Lower lobe of right lung (tissue), 2 donors: ENCODE measurements around the gene MAPT. TPM values are rescaled to one million over a fixed set of nuclear protein-coding genes. Genes with fewer than 3 reads are reported as not detected.
"Not testable (repeated sequence)": the region's sequence is repeated elsewhere in the genome, so short reads cannot be mapped to it uniquely, and the experiment has no call there.

Source experiments
- ATAC-seq, 2 donors: fragments of 200-7000 bp; cut with Tn5 transposase; one replicate each; pipeline ENCODE4 v1.9.1; 2020 to 2022; ENCODE audit warnings: mild to moderate bottlenecking in 2 of 2, moderate library complexity in 2 of 2
- DNase-seq: peaks from one replicate; pipeline ENCODE4 v3.0.0-alpha.2; 2020
- H3K27ac ChIP-seq: fragments of 200-600 bp; one replicate; pipeline ENCODE4 v1.8.0; 2022
- H3K27me3 ChIP-seq: fragments of 200-600 bp; one replicate; pipeline ENCODE4 v1.8.0; 2022; ENCODE audit warnings: low read depth
- H3K36me3 ChIP-seq: fragments of 200-600 bp; one replicate; pipeline ENCODE4 v1.8.0; 2022; ENCODE audit warnings: mild to moderate bottlenecking
- H3K4me1 ChIP-seq: fragments of 200-600 bp; one replicate; pipeline ENCODE4 v1.8.0; 2022
- H3K4me3 ChIP-seq: fragments of 200-600 bp; one replicate; pipeline ENCODE4 v1.8.0; 2022; ENCODE audit warnings: mild to moderate bottlenecking
- H3K9me3 ChIP-seq: fragments of 200-600 bp; one replicate; pipeline ENCODE4 v1.8.0; 2022
- intact Hi-C: fragments of 100-400 bp; cut with DNase I; formaldehyde crosslinking; loops from one replicate; pipeline ENCODE4 v1.11.0; 2022
- total RNA-seq: library from RNA; stranded (reverse); fragmentation: NEBNext Ultra II Directional; extraction: Animal tissue kit (Norgen Biotek cat#: 25700); gene quantifications from one replicate; pipeline ENCODE4 v1.2.1, GENCODE V29; 2021
- TF ChIP-seq, protein P1 (sequence below): fragments of 200-600 bp; IDR thresholded peaks from one replicate; pipeline ENCODE4 v1.8.0; 2022; ENCODE audit warnings: antibody characterized with exemption, mild to moderate bottlenecking
- donor health status: DM: no; HTN: yes; CAD: no; lungs with severe emphysema.

Gene MAPT
- total RNA-seq, 1 donor from 2014 or later = 5.5 TPM

DNA sequence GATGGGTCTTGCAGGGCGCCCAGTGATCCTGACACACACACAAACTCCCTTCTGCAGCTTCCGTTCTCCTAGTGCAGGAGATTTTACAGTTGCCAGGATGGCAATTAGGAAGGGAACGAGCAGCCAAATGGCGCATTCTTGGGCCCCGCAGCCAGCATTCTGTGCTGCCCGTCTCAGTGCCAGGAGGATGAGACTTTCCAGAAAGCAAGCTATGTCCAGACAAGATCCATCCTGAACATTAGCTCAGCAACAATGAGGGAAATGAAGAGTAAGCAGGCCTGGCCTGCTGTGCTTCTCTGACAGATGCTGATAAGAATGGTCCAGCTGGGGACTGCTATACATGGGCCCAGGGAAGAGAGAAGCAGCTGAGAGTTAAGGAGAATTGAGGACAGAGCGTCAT, 33.2 kb upstream of the MAPT start:
- Histone ChIP-seq H3K36me3 (no peaks in the 10 kb centered on the region), H3K4me1 (no peaks in the 10 kb centered on the region), H3K9me3 (no peaks in the 10 kb centered on the region), H3K4me3 (no peak overlapping the region), H3K27me3 (peaks cover 30% of the 10 kb centered on the region), H3K27ac (no peak overlapping the region)
- TF ChIP-seq, protein P1, sequence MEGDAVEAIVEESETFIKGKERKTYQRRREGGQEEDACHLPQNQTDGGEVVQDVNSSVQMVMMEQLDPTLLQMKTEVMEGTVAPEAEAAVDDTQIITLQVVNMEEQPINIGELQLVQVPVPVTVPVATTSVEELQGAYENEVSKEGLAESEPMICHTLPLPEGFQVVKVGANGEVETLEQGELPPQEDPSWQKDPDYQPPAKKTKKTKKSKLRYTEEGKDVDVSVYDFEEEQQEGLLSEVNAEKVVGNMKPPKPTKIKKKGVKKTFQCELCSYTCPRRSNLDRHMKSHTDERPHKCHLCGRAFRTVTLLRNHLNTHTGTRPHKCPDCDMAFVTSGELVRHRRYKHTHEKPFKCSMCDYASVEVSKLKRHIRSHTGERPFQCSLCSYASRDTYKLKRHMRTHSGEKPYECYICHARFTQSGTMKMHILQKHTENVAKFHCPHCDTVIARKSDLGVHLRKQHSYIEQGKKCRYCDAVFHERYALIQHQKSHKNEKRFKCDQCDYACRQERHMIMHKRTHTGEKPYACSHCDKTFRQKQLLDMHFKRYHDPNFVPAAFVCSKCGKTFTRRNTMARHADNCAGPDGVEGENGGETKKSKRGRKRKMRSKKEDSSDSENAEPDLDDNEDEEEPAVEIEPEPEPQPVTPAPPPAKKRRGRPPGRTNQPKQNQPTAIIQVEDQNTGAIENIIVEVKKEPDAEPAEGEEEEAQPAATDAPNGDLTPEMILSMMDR = no peak
- intact Hi-C loops = no loop called here
- ATAC-seq = no peak
- DNase-seq = no peak

DNA sequence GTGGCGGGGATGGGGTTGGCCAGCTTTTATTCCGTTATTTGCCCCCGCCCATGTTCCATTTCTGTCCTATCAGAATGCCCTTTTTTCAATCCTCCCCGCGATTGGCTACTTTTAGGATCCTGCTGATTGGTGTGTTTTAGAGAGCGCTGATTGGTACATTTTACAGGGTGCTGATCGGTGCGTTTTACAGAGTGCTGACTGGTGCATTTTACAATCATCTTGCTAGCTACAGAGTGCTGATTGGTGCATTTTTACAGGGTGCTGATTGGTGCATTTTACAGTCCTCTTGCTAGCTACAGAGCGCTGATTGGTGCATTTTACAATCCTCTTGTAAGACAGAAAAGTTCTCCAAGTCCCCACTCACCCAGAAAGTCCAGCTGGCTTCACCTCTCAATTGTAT, 32.2 kb upstream of the MAPT start:
- H3K27ac ChIP-seq, ATAC-seq, H3K9me3 ChIP-seq, H3K36me3 ChIP-seq, H3K4me1 ChIP-seq, DNase-seq, H3K4me3 ChIP-seq, intact Hi-C loops: not testable (repeated sequence)
- peaks cover 30% of the 10 kb centered on the region for H3K27me3 ChIP-seq

DNA sequence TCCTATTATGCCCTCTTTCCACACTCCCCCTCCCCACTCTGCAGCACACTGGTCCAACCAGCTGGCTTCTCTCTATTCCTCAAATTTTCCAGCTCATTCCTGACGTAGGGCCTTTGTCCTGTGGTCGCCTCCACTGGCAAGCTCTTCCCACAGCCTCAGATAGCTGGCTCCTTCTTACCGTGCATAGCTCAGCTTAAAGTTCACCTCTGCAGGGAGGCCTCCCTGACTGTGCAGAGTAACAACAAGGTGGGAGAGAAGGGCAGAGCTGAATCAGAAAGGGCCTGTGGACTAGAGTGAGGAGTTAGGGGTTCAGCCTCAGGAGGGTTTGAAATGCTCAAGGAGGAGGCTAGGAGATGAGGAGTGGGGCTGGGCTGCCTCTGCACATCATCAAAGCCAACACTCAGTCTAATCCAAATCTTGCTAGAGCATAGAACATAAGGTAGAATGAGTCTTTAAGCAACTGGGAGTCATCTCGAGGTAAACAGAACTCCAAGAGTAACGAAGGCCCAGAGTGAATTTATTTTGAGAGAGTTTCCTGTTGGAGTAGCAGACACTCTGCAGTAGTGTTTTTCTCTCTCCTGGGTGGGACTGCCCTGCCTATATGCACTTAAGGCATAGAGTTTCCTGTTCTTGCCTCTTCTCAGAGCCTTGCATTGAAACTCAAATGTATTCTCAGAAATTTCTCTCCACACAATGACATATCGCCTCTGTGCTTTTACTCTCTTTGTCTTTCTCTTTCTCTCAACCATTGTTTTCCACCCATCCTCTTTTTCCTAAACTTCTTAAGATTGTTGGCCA, 30.3 kb upstream of the MAPT start:
- DNase-seq (no peak), ATAC-seq (no peak)
- H3K36me3 ChIP-seq = no peaks in the 10 kb centered on the region
- H3K27me3 ChIP-seq = peaks cover 34% of the 10 kb centered on the region
- intact Hi-C loops = no loop called here
- no peak overlapping the region for H3K27ac ChIP-seq
- no peak overlapping the region for H3K4me3 ChIP-seq
- no peaks in the 10 kb centered on the region for H3K4me1 ChIP-seq
- H3K9me3 ChIP-seq = no peaks in the 10 kb centered on the region
- TF ChIP-seq, protein P1 = no peak

DNA sequence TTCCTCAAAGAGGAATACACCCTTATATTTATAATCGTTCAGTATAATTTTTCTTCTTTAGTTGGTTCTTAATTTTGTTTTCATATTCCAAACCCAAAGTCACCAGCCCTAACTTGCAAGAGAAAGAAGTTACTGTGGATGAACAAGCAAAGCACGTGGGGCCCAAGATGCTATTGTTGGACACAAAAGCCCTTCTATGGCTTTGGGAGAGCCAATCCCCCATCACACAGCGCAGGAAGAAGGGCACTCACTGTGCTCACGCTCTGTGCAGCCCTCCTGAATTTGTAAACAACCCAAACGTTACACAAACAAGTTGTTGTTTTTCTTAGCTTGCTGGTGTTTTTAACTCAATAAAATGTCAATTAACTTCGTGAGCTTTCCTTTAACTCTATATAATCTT, 27.2 kb upstream of the MAPT start:
- H3K4me3 ChIP-seq = no peak overlapping the region
- H3K27ac ChIP-seq = no peak overlapping the region
- H3K36me3 ChIP-seq = no peaks in the 10 kb centered on the region
- H3K27me3 ChIP-seq = peaks cover 33% of the 10 kb centered on the region
- no peak for ATAC-seq
- H3K9me3 ChIP-seq = no peaks in the 10 kb centered on the region
- DNase-seq = no peak
- no peaks in the 10 kb centered on the region for H3K4me1 ChIP-seq
- TF ChIP-seq, protein P1 = no peak
- intact Hi-C loops = no loop called here

DNA sequence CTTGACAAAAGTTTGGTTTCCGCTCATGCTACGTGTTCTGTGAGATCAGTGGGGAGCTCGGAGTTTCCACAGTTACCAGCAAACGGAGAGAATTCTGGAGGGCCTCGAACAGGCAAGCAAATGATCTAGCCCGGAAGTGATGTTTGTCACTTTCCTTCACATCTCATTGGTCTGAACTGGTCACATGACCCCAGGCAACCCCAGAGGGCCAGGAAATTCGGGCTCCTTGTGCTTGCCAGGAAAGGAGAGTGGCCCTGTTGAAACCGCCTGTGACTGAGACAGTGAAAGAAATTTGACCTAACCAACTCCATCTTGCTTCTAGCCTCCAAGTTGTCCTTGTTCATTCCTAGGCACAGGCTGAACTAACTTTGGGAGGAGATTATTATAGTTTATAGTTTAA, 26.7 kb upstream of the MAPT start:
- TF ChIP-seq, protein P1 = no peak
- Histone ChIP-seq H3K27ac (no peak overlapping the region), H3K27me3 (peaks cover 33% of the 10 kb centered on the region), H3K4me3 (no peak overlapping the region), H3K4me1 (no peaks in the 10 kb centered on the region), H3K36me3 (no peaks in the 10 kb centered on the region), H3K9me3 (no peaks in the 10 kb centered on the region)
- intact Hi-C loops = no loop called here
- ATAC-seq (no peak), DNase-seq (no peak)

DNA sequence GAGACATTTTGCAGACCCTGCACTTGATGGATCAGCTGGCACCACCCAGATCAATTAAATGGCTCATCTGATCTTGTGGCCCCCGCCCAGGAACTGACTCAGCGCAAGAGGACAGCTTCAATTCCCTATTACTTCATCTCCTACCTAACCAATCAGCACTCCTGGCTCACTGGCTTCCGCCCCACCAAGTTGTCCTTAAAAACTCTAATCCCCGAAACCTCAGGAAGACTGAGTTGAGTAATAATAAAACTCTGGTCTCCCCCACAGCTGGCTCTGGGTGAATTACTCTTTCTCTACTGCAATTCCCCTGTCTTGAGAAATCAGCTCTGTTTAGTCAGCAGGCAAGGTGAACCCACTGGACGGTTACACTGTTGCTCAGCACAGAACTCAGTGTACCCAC, 26.1 kb upstream of the MAPT start:
- no peak overlapping the region for H3K4me3 ChIP-seq
- intact Hi-C loops = no loop called here
- H3K27me3 ChIP-seq = peaks cover 30% of the 10 kb centered on the region
- no peak for ATAC-seq
- H3K27ac ChIP-seq = no peak overlapping the region
- TF ChIP-seq, protein P1 = no peak
- H3K9me3 ChIP-seq = no peaks in the 10 kb centered on the region
- H3K36me3 ChIP-seq = no peaks in the 10 kb centered on the region
- no peak for DNase-seq
- no peaks in the 10 kb centered on the region for H3K4me1 ChIP-seq
